Measurements from ENCODE around the gene RTN4. TPM values are rescaled to one million over a fixed set of nuclear protein-coding genes. Genes with fewer than 3 reads are reported as not detected.

The RTN4 gene
- total RNA-seq, 1 experiment from 2014 or later, result 513 TPM

- CTCF ChIA-PET, result no interaction called here
- intact Hi-C loops (cut with micrococcal nuclease; ENCODE audit: unreplicated experiment), result no loop called here
- Histone ChIP-seq H3K36me3 (ENCODE audit: control insufficient read depth, insufficient read depth, low read length) (no peaks in the 10 kb centered on the region), H3K27ac (ENCODE audit: low read length) (peak overlapping the region; percentile 96), H3K27me3 (ENCODE audit: control insufficient read depth, insufficient read depth, low read length) (no peaks in the 10 kb centered on the region), H3K9me3 (ENCODE audit: control insufficient read depth, insufficient read depth, low read depth, low read length) (no peaks in the 10 kb centered on the region; the same call in 1 of the 2 replicates), H3K4me1 (ENCODE audit: control insufficient read depth, insufficient read depth, low read length) (peaks cover 27% of the 10 kb centered on the region), H3K4me3 (ENCODE audit: low read depth in 2 of 2, low read length in 2 of 2) (no peak overlapping the region)
- BruUV-seq (replicated peaks), result no TSS peak
- TF ChIP-seq TCF7L2 (IDR thresholded peaks at IDR 0.05; ENCODE audit: low read depth, low read length) (no peak), CTCF (IDR thresholded peaks at IDR 0.05) (no peak), REST (IDR thresholded peaks at IDR 0.05; ENCODE audit: insufficient read depth in 1 of 2, low read depth in 2 of 2, low read length in 1 of 2) (no peak), POLR2AphosphoS5 (IDR thresholded peaks at IDR 0.05; ENCODE audit: low read depth, low read length) (no peak), SIN3A (IDR thresholded peaks at IDR 0.05; ENCODE audit: borderline replicate concordance, insufficient read depth, low read depth, low read length) (no peak)
- DNase-seq (ENCODE audit: low read depth, low spot score), result no peak
- in situ Hi-C loops (cut with HindIII; ENCODE audit: low pct_unique_long_range_greater_than_20kb, low sequenced_read_pairs), result no loop called here
- POLR2A ChIA-PET, result no interaction called here
- ATAC-seq, result no peak
These were observed 100.8 kb downstream of the RTN4 start for GRCh38 chr2:54949431-54949830.

- Histone ChIP-seq H3K36me3 (ENCODE audit: control insufficient read depth, insufficient read depth, low read length) (no peaks in the 10 kb centered on the region), H3K9me3 (ENCODE audit: control insufficient read depth, insufficient read depth, low read depth, low read length) (no peaks in the 10 kb centered on the region; the same call in 1 of the 2 replicates), H3K4me1 (ENCODE audit: control insufficient read depth, insufficient read depth, low read length) (peaks cover 15% of the 10 kb centered on the region), H3K4me3 (ENCODE audit: low read depth in 2 of 2, low read length in 2 of 2) (no peak overlapping the region), H3K27me3 (ENCODE audit: control insufficient read depth, insufficient read depth, low read length) (no peaks in the 10 kb centered on the region), H3K27ac (ENCODE audit: low read length) (peak overlapping the region; percentile 96)
- no peak for ATAC-seq
- CTCF ChIA-PET, result no interaction called here
- in situ Hi-C loops (cut with HindIII; ENCODE audit: low pct_unique_long_range_greater_than_20kb, low sequenced_read_pairs) (no loop called here), intact Hi-C loops (cut with micrococcal nuclease; ENCODE audit: unreplicated experiment) (no loop called here)
- no TSS peak for BruUV-seq (replicated peaks)
- TF ChIP-seq TCF7L2 (IDR thresholded peaks at IDR 0.05; ENCODE audit: low read depth, low read length) (no peak), CTCF (IDR thresholded peaks at IDR 0.05) (no peak), POLR2AphosphoS5 (IDR thresholded peaks at IDR 0.05; ENCODE audit: low read depth, low read length) (no peak), SIN3A (IDR thresholded peaks at IDR 0.05; ENCODE audit: borderline replicate concordance, insufficient read depth, low read depth, low read length) (no peak), REST (IDR thresholded peaks at IDR 0.05; ENCODE audit: insufficient read depth in 1 of 2, low read depth in 2 of 2, low read length in 1 of 2) (no peak)
- POLR2A ChIA-PET, result no interaction called here
- DNase-seq (ENCODE audit: low read depth, low spot score), result no peak
These were observed 102.1 kb downstream of the RTN4 start for GRCh38 chr2:54948120-54948519.

Data from Panc1 (cell line).